HG03354 (cell line): ENCODE results near the gene MED27.
"Not testable (repeated sequence)": the region's sequence is repeated elsewhere in the genome, so short reads cannot be mapped to it uniquely, and the experiment has no call there.

Experiments
- ATAC-seq: cut with Tn5 transposase; IDR thresholded peaks from one replicate; pipeline ENCODE4 v1.9.1; 2021; ENCODE audit warnings: mild to moderate bottlenecking; ENCODE audit not compliant: unreplicated experiment, poor library complexity, severe bottlenecking

MED27 gene

GRCh38 chr9:132023419-132024180 lies 56.1 kb downstream of the MED27 start:
- no peak for ATAC-seq

- ATAC-seq = no peak
Observed at GRCh38 chr9:132020820-132021510, 58.7 kb downstream of the MED27 start.

- no peak for ATAC-seq
Observed at GRCh38 chr9:132020272-132020671, 59.4 kb downstream of the MED27 start.

GRCh38 chr9:132019702-132020101 lies 60.0 kb downstream of the MED27 start:
- ATAC-seq = no peak

- no peak for ATAC-seq
Observed at GRCh38 chr9:132018957-132019405, 60.7 kb downstream of the MED27 start.

GRCh38 chr9:132016456-132016855 lies 63.2 kb downstream of the MED27 start:
- no peak for ATAC-seq

GRCh38 chr9:132015866-132016265 lies 63.8 kb downstream of the MED27 start:
- no peak for ATAC-seq

GRCh38 chr9:132014218-132014805 lies 65.4 kb downstream of the MED27 start:
- no peak for ATAC-seq

GRCh38 chr9:132012704-132013357 lies 66.8 kb downstream of the MED27 start:
- ATAC-seq = no peak

- no peak for ATAC-seq
Observed at GRCh38 chr9:132011896-132012295, 67.8 kb downstream of the MED27 start.

GRCh38 chr9:132011309-132011708 lies 68.4 kb downstream of the MED27 start:
- no peak for ATAC-seq

- not testable (repeated sequence) for ATAC-seq
Observed at GRCh38 chr9:132010201-132010600, 69.5 kb downstream of the MED27 start.

GRCh38 chr9:132008855-132009812 lies 70.5 kb downstream of the MED27 start:
- no peak for ATAC-seq

- no peak for ATAC-seq
Observed at GRCh38 chr9:132008184-132008803, 71.4 kb downstream of the MED27 start.

- ATAC-seq = peak; percentile 4
Observed at GRCh38 chr9:132007371-132008025, 72.2 kb downstream of the MED27 start.

- ATAC-seq = peak; percentile 70
Observed at GRCh38 chr9:132006677-132007370, 72.8 kb downstream of the MED27 start.

- ATAC-seq = no peak
Observed at GRCh38 chr9:132005899-132006298, 73.8 kb downstream of the MED27 start.

- ATAC-seq = no peak
Observed at GRCh38 chr9:132004323-132004722, 75.3 kb downstream of the MED27 start.
